PC-3 (cell line): ENCODE data around the gene MYOF. TPM values are rescaled to one million over a fixed set of nuclear protein-coding genes. Genes with fewer than 3 reads are reported as not detected.

Source experiments
- ATAC-seq: fragments of 200-7000 bp; cut with Tn5 transposase; 2 replicates; pipeline ENCODE4 v1.9.1; 2020; ENCODE audit warnings: mild to moderate bottlenecking, moderate library complexity
- BruUV-seq: library from RNA; stranded (reverse); fragments of 400-500 nt; replicated peaks from 2 replicates; lab custom pipeline; 2021; lab: Mats Ljungman, UMichigan
- CTCF ChIA-PET: fragments of 300-600 bp; sonication (Branson Sonifier 250); formaldehyde crosslinking; loops from one replicate; lab custom pipeline; 2022; ENCODE audit warnings: antibody characterized with exemption; lab: Charles Lee
- POLR2A ChIA-PET: fragments of 300-600 bp; sonication (Branson Sonifier 250); formaldehyde crosslinking; loops from one replicate; lab custom pipeline; 2022; ENCODE audit warnings: antibody characterized with exemption; ENCODE audit not compliant: unreplicated experiment; lab: Charles Lee
- DNase-seq: peaks from one replicate; pipeline ENCODE4 v3.0.0-alpha.2; 2015
- H2AFZ ChIP-seq: fragments of 300-600 bp; sonication (generic); 2 replicates; pipeline ENCODE4 v1.6.0; 2016; ENCODE audit warnings: antibody characterized with exemption, low read length
- H3F3A ChIP-seq: fragments of 300-600 bp; sonication (generic); one replicate; pipeline ENCODE4 v1.6.0; 2017; ENCODE audit warnings: antibody characterized with exemption, low read length, control low read depth, mild to moderate bottlenecking; ENCODE audit not compliant: unreplicated experiment
- H3K27ac ChIP-seq: fragments of 300-600 bp; sonication (generic); 2 replicates; pipeline ENCODE4 v1.5.1; 2016; ENCODE audit warnings: mild to moderate bottlenecking, low read length
- H3K27me3 ChIP-seq: fragments of 300-600 bp; sonication (generic); 2 replicates; pipeline ENCODE4 v1.6.1; 2016; ENCODE audit warnings: low read length, mixed read lengths
- H3K36me3 ChIP-seq: fragments of 300-600 bp; sonication (generic); 2 replicates; pipeline ENCODE4 v1.6.1; 2016; ENCODE audit warnings: low read depth, mixed run types, low read length, mixed read lengths
- H3K4me1 ChIP-seq: fragments of 300-600 bp; sonication (generic); 2 replicates; pipeline ENCODE4 v1.5.1; 2016; ENCODE audit warnings: low read length; ENCODE audit not compliant: insufficient read depth
- H3K4me2 ChIP-seq: fragments of 300-600 bp; sonication (generic); 2 replicates; pipeline ENCODE4 v1.6.0; 2016; ENCODE audit warnings: low read length
- H3K4me3 ChIP-seq: fragments of 300-600 bp; sonication (generic); 2 replicates; pipeline ENCODE4 v1.5.1; 2016; ENCODE audit warnings: mild to moderate bottlenecking, low read length, mixed read lengths
- H3K79me2 ChIP-seq: fragments of 300-600 bp; sonication (generic); 2 replicates; pipeline ENCODE4 v1.6.1; 2017; ENCODE audit warnings: low read length, mixed read lengths
- H3K9ac ChIP-seq: fragments of 300-600 bp; sonication (generic); 2 replicates; pipeline ENCODE4 v1.6.0; 2016; ENCODE audit warnings: mild to moderate bottlenecking, low read length
- H3K9me2 ChIP-seq: fragments of 300-600 bp; sonication (generic); replicated peaks from 2 replicates; pipeline ENCODE4 v1.6.1; 2016; ENCODE audit warnings: mixed run types, low read length, mixed read lengths
- H3K9me3 ChIP-seq: fragments of 300-600 bp; sonication (generic); 2 replicates; pipeline ENCODE4 v1.6.1; 2016; ENCODE audit warnings: low read length, mixed read lengths
- H4K20me1 ChIP-seq: fragments of 300-600 bp; sonication (generic); 2 replicates; pipeline ENCODE4 v1.6.1; 2016; ENCODE audit warnings: low read length, mixed read lengths
- EZH2 ChIP-seq: fragments of 300-600 bp; sonication (generic); IDR thresholded peaks from one replicate; pipeline ENCODE4 v1.6.1; 2017; ENCODE audit warnings: antibody characterized with exemption, mild to moderate bottlenecking, low read length; ENCODE audit not compliant: unreplicated experiment
- EZH2phosphoT487 ChIP-seq: fragments of 300-600 bp; sonication (generic); IDR thresholded peaks from 2 replicates; pipeline ENCODE4 v1.6.1; 2018; ENCODE audit warnings: mild to moderate bottlenecking, antibody characterized with exemption, low read length, borderline replicate concordance
- intact Hi-C: fragments of 100-400 bp; cut with micrococcal nuclease; formaldehyde crosslinking; loops from 2 replicates; pipeline ENCODE4 v1.9.0; 2023
- total RNA-seq: library from RNA; depleted of rRNA; stranded (reverse); fragments of >200 nt; gene quantifications from 2 replicates; pipeline ENCODE4 v1.2.3, GENCODE V29; 2014
- TF ChIP-seq, protein P1 (sequence below): fragments of 300-600 bp; sonication (generic); conservative IDR thresholded peaks from 2 replicates; pipeline ENCODE4 v1.5.1; 2017; ENCODE audit warnings: antibody characterized with exemption, low read depth, mild to moderate bottlenecking, low read length

MYOF gene
- total RNA-seq, 1 experiment from 2014 or later, result 174 TPM

DNA sequence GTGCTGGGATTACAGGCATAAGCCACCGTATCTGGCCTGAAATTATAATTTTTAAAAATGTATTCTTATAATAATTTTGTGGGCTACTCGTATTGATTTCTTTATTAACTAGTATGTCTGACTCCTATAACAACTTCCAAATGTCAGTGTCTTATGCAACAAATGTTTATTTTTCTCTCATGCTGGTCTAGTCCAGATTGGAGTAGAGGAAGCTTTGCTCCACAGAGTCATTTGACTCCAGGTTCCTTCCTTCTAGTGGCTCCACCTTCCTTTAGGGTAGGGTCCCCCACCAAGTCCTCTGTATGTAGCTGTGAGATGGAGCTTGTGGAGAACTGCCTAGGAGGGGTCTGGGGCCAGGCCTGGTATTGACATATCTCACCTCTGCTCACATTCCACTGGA, 22.9 kb upstream of the MYOF start:
- Histone ChIP-seq H3F3A (no peaks in the 10 kb centered on the region), H2AFZ (no peak overlapping the region), H3K9ac (no peak overlapping the region), H3K27me3 (no peaks in the 10 kb centered on the region), H3K4me2 (no peak overlapping the region), H3K79me2 (peaks cover 19% of the 10 kb centered on the region), H3K9me2 (no peaks in the 10 kb centered on the region), H3K4me1 (no peaks in the 10 kb centered on the region), H4K20me1 (no peaks in the 10 kb centered on the region), H3K9me3 (no peaks in the 10 kb centered on the region), H3K27ac (no peak overlapping the region), H3K4me3 (no peak overlapping the region), H3K36me3 (peaks cover 11% of the 10 kb centered on the region; the same call in 1 of the 2 replicates)
- no peak for DNase-seq
- POLR2A ChIA-PET, result no interaction called here
- TF ChIP-seq, protein P1, sequence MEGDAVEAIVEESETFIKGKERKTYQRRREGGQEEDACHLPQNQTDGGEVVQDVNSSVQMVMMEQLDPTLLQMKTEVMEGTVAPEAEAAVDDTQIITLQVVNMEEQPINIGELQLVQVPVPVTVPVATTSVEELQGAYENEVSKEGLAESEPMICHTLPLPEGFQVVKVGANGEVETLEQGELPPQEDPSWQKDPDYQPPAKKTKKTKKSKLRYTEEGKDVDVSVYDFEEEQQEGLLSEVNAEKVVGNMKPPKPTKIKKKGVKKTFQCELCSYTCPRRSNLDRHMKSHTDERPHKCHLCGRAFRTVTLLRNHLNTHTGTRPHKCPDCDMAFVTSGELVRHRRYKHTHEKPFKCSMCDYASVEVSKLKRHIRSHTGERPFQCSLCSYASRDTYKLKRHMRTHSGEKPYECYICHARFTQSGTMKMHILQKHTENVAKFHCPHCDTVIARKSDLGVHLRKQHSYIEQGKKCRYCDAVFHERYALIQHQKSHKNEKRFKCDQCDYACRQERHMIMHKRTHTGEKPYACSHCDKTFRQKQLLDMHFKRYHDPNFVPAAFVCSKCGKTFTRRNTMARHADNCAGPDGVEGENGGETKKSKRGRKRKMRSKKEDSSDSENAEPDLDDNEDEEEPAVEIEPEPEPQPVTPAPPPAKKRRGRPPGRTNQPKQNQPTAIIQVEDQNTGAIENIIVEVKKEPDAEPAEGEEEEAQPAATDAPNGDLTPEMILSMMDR, result no peak
- TF ChIP-seq EZH2 (no peak), EZH2phosphoT487 (no peak)
- intact Hi-C loops, result no loop called here
- BruUV-seq, result no TSS peak
- CTCF ChIA-PET, result no interaction called here
- no peak for ATAC-seq

- no TSS peak for BruUV-seq
- Histone ChIP-seq H3K4me2 (no peak overlapping the region), H3K27me3 (no peaks in the 10 kb centered on the region), H3K9me2 (no peaks in the 10 kb centered on the region), H3K9ac (no peak overlapping the region), H3K27ac (no peak overlapping the region), H3K79me2 (peaks cover 39% of the 10 kb centered on the region), H3K36me3 (peaks cover 7% of the 10 kb centered on the region; the same call in 1 of the 2 replicates), H3F3A (no peaks in the 10 kb centered on the region), H3K4me1 (peaks cover 7% of the 10 kb centered on the region; the same call in 1 of the 2 replicates), H3K4me3 (no peak overlapping the region), H4K20me1 (no peaks in the 10 kb centered on the region), H3K9me3 (no peaks in the 10 kb centered on the region), H2AFZ (no peak overlapping the region)
- intact Hi-C loops, result no loop called here
- TF ChIP-seq, protein P1, result no peak
- TF ChIP-seq EZH2 (no peak), EZH2phosphoT487 (no peak)
- DNase-seq (no peak), ATAC-seq (no peak)
- ChIA-PET CTCF (no interaction called here), POLR2A (no interaction called here)
Observed at GRCh38 chr10:93503075-93503474, 20.9 kb upstream of the MYOF start.

DNA sequence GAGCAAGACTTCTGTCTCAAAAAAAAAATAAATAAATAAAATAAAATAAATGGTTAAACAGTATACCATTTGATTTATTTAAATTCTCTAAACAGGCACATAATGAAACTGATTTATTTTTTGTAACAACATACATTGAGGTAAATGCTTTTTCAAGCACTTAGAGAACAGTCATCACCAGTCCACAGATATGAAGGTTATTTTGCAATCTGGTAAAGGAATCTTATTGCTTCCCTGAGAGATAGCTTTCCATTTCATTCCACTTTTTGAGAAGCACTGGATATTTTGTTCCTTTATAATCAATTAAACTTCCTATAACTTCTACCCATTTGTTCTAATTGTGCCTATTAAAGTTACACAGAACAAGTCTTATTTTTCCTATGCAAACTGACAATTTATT, 19.5 kb upstream of the MYOF start:
- no peaks in the 10 kb centered on the region for H3F3A ChIP-seq
- H3K4me1 ChIP-seq, result peaks cover 12% of the 10 kb centered on the region; the same call in 1 of the 2 replicates
- no peak overlapping the region for H2AFZ ChIP-seq
- no TSS peak for BruUV-seq
- CTCF ChIA-PET, result no interaction called here
- peaks cover 7% of the 10 kb centered on the region; the same call in 1 of the 2 replicates for H3K36me3 ChIP-seq
- TF ChIP-seq EZH2phosphoT487 (no peak), EZH2 (no peak)
- TF ChIP-seq, protein P1, result no peak
- H3K79me2 ChIP-seq, result peaks cover 53% of the 10 kb centered on the region
- no peak overlapping the region for H3K27ac ChIP-seq
- H3K9me3 ChIP-seq, result no peaks in the 10 kb centered on the region
- DNase-seq, result no peak
- H3K4me3 ChIP-seq, result no peak overlapping the region
- H3K27me3 ChIP-seq, result no peaks in the 10 kb centered on the region
- no peak overlapping the region for H3K9ac ChIP-seq
- POLR2A ChIA-PET, result no interaction called here
- H4K20me1 ChIP-seq, result no peaks in the 10 kb centered on the region
- no peaks in the 10 kb centered on the region for H3K9me2 ChIP-seq
- intact Hi-C loops, result no loop called here
- no peak overlapping the region for H3K4me2 ChIP-seq
- ATAC-seq, result no peak
